HepG2 (cell line): Measurements from ENCODE around the gene B3GAT3. TPM values are rescaled to one million over a fixed set of nuclear protein-coding genes. Genes with fewer than 3 reads are reported as not detected.

Source experiments
- BORCS8-MEF2B ChIP-seq: sonication (generic); formaldehyde crosslinking; IDR thresholded peaks from 2 replicates; pipeline ENCODE4 v1.8.0; 2022; ENCODE audit warnings: mild to moderate bottlenecking, missing genetic modification reagents
- JUNB ChIP-seq: sonication (generic); formaldehyde crosslinking; IDR thresholded peaks from 2 replicates; pipeline ENCODE4 v1.8.0; 2022; ENCODE audit warnings: missing genetic modification reagents, mild to moderate bottlenecking, borderline replicate concordance
- MED8 ChIP-seq: sonication (generic); formaldehyde crosslinking; IDR thresholded peaks from 2 replicates; pipeline ENCODE4 v1.8.1; 2023; ENCODE audit warnings: mild to moderate bottlenecking, missing genetic modification reagents; ENCODE audit not compliant: insufficient replicate concordance
- NKX3-1 ChIP-seq: sonication (generic); formaldehyde crosslinking; IDR thresholded peaks from 2 replicates; pipeline ENCODE4 v1.5.0; 2020; ENCODE audit warnings: missing genetic modification reagents
- NR1H2 ChIP-seq: sonication (generic); formaldehyde crosslinking; IDR thresholded peaks from 2 replicates; pipeline ENCODE4 v1.8.1; 2022; ENCODE audit warnings: low read depth, missing genetic modification reagents, borderline replicate concordance
- RBAK ChIP-seq: sonication (generic); formaldehyde crosslinking; IDR thresholded peaks from 2 replicates; pipeline ENCODE4 v1.5.1; 2020; ENCODE audit warnings: mild to moderate bottlenecking, missing genetic modification reagents
- ZNF75D ChIP-seq: sonication (generic); formaldehyde crosslinking; IDR thresholded peaks from 2 replicates; pipeline ENCODE4 v1.8.1; 2023; ENCODE audit warnings: missing genetic modification reagents, mild to moderate bottlenecking, borderline replicate concordance
- ZNF777 ChIP-seq: sonication (generic); formaldehyde crosslinking; IDR thresholded peaks from 2 replicates; pipeline ENCODE4 v1.4.0; 2020; ENCODE audit warnings: missing genetic modification reagents
- ZNF781 ChIP-seq: sonication (generic); formaldehyde crosslinking; IDR thresholded peaks from 2 replicates; pipeline ENCODE4 v1.5.1; 2020; ENCODE audit warnings: borderline replicate concordance, mild to moderate bottlenecking, missing genetic modification reagents; ENCODE audit errors: not compliant biosample characterization
- polyA plus RNA-seq, 8 experiments: library from polyadenylated mRNA; depleted of rRNA in 3 of 8; stranded (reverse) in 7 of 8; unstranded in 1 of 8; fragments of >200 nt; fragmentation: Illumina TruSeq in 4 of 8; extraction: Trizol in 4 of 8; gene quantifications; 2 replicates each; pipeline versions ENCODE4 v1.2.1 to v1.2.3, GENCODE V29; 2011 to 2016; ENCODE audit warnings: low read depth in 4 of 8, missing spikeins in 1 of 8, mixed read lengths in 1 of 8; ENCODE audit not compliant: insufficient read depth in 1 of 8
- total RNA-seq, 5 experiments: library from RNA; depleted of rRNA; stranded (reverse); fragments of >200 nt; fragmentation: Illumina TruSeq; extraction: Trizol; gene quantifications; 2 replicates each; pipeline ENCODE4 v1.2.3, GENCODE V29; 2016; ENCODE audit warnings: low read depth in 1 of 5
- TF ChIP-seq, protein P1 (sequence below): sonication (generic); formaldehyde crosslinking; IDR thresholded peaks from 2 replicates; pipeline ENCODE4 v1.8.1; 2023; ENCODE audit warnings: mild to moderate bottlenecking, missing genetic modification reagents
- TF ChIP-seq, protein P2 (sequence below): sonication (generic); formaldehyde crosslinking; IDR thresholded peaks from 2 replicates; pipeline ENCODE4 v1.8.1; 2023; ENCODE audit warnings: mild to moderate bottlenecking, inconsistent platforms, moderate library complexity, missing genetic modification reagents, borderline replicate concordance
- TF ChIP-seq, protein P3 (sequence below): sonication (generic); formaldehyde crosslinking; IDR thresholded peaks from 2 replicates; pipeline ENCODE4 v1.5.0; 2020; ENCODE audit warnings: mild to moderate bottlenecking, missing genetic modification reagents, borderline replicate concordance
- TF ChIP-seq, protein P4 (sequence below): IDR thresholded peaks from 2 replicates; pipeline ENCODE4 v1.6.1; 2012; ENCODE audit warnings: inconsistent platforms

Gene B3GAT3
- total and polyA plus RNA-seq, 2 of the 13 experiments (the other 11 are each of a cell fraction or from before 2014, with no cell fraction given) = 21.3 to 26.1 TPM

DNA sequence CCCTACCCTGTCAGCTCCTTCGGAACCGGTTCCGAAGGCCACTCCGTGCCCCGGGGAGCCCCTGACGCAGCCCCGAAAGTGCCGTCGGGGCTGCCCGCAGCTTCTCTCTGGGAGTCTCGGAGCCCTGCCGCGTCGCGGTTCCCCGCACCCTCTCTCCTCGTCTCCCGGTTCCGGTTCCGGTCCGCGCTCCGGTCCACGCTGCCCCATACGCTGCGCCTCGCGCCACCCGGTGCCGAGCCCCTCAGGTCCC is 20.7 kb downstream of the B3GAT3 start (continued):
- TF ChIP-seq, protein P1, sequence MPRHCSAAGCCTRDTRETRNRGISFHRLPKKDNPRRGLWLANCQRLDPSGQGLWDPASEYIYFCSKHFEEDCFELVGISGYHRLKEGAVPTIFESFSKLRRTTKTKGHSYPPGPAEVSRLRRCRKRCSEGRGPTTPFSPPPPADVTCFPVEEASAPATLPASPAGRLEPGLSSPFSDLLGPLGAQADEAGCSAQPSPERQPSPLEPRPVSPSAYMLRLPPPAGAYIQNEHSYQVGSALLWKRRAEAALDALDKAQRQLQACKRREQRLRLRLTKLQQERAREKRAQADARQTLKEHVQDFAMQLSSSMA (CRISPR knock-in tag) = no peak
- no peak; the same call in 1 of the 2 replicates for TF ChIP-seq NKX3-1 (CRISPR knock-in tag)
- TF ChIP-seq NR1H2 (CRISPR knock-in tag) = peak; percentile 59; the same call in 1 of the 2 replicates
- TF ChIP-seq, protein P2, sequence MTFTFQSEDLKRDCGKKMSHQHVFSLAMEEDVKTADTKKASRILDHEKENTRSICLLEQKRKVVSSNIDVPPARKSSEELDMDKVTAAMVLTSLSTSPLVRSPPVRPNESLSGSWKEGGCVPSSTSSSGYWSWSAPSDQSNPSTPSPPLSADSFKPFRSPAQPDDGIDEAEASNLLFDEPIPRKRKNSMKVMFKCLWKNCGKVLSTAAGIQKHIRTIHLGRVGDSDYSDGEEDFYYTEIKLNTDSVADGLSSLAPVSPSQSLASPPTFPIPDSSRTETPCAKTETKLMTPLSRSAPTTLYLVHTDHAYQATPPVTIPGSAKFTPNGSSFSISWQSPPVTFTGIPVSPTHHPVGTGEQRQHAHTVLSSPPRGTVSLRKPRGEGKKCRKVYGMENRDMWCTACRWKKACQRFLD (CRISPR knock-in tag) = 0 out of 2 replicates have a peak, but pooled peaks have one; percentile 20
- TF ChIP-seq, protein P3, sequence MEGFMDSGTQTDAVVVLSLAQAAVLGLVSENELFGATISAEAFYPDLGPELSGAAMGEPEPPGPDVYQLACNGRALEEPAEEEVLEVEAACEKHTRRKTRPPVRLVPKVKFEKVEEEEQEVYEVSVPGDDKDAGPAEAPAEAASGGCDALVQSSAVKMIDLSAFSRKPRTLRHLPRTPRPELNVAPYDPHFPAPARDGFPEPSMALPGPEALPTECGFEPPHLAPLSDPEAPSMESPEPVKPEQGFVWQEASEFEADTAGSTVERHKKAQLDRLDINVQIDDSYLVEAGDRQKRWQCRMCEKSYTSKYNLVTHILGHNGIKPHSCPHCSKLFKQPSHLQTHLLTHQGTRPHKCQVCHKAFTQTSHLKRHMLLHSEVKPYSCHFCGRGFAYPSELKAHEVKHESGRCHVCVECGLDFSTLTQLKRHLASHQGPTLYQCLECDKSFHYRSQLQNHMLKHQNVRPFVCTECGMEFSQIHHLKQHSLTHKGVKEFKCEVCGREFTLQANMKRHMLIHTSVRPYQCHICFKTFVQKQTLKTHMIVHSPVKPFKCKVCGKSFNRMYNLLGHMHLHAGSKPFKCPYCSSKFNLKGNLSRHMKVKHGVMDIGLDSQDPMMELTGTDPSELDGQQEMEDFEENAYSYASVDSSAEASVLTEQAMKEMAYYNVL (CRISPR knock-in tag) = peak; percentile 34; the same call in 1 of the 2 replicates
- TF ChIP-seq, protein P4, sequence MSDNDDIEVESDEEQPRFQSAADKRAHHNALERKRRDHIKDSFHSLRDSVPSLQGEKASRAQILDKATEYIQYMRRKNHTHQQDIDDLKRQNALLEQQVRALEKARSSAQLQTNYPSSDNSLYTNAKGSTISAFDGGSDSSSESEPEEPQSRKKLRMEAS = peak; percentile 90
- peak; percentile 72 for TF ChIP-seq ZNF781 (CRISPR knock-in tag)
- peak; percentile 59 for TF ChIP-seq MED8 (CRISPR knock-in tag)
- TF ChIP-seq ZNF75D (CRISPR knock-in tag) = peak; percentile 60; the same call in 1 of the 2 replicates
- TF ChIP-seq BORCS8-MEF2B (CRISPR knock-in tag) = peak; percentile 43; the same call in 1 of the 2 replicates
- TF ChIP-seq ZNF777 (CRISPR knock-in tag) = peak; percentile 88
- TF ChIP-seq RBAK (CRISPR knock-in tag) = no peak
- TF ChIP-seq JUNB (CRISPR knock-in tag) = peak; percentile 62
